HL-60/S4 (cell line): ENCODE measurements around the gene TEX19.
"Not testable (repeated sequence)": the region's sequence is repeated elsewhere in the genome, so short reads cannot be mapped to it uniquely, and the experiment has no call there.

Source experiments
- in situ Hi-C: fragments of 300-500 bp; cut with MboI; formaldehyde crosslinking; loops from 2 replicates; pipeline ENCODE4 v1.14.3; 2022; ENCODE audit warnings: low sequenced_read_pairs

Gene TEX19

DNA sequence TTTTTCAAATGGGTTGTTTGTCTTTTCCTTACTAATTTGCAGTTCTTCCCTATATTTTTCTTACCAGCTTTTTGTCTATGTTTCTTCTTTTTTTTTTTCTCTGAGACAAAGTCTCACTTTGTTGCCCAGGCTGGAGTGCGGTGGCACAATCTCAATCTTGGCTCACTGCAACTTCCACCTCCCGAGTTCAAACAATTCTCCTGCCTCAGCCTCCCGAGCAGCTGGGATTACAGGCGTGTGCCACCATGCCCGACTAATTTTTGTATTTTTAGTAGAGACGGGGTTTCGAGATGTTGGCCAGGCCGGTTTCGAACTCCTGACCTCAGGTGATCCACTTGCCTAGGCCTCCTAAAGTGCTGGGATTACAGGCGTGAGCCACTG, 14.0 kb downstream of the TEX19 start:
- in situ Hi-C loops: not testable (repeated sequence)

DNA sequence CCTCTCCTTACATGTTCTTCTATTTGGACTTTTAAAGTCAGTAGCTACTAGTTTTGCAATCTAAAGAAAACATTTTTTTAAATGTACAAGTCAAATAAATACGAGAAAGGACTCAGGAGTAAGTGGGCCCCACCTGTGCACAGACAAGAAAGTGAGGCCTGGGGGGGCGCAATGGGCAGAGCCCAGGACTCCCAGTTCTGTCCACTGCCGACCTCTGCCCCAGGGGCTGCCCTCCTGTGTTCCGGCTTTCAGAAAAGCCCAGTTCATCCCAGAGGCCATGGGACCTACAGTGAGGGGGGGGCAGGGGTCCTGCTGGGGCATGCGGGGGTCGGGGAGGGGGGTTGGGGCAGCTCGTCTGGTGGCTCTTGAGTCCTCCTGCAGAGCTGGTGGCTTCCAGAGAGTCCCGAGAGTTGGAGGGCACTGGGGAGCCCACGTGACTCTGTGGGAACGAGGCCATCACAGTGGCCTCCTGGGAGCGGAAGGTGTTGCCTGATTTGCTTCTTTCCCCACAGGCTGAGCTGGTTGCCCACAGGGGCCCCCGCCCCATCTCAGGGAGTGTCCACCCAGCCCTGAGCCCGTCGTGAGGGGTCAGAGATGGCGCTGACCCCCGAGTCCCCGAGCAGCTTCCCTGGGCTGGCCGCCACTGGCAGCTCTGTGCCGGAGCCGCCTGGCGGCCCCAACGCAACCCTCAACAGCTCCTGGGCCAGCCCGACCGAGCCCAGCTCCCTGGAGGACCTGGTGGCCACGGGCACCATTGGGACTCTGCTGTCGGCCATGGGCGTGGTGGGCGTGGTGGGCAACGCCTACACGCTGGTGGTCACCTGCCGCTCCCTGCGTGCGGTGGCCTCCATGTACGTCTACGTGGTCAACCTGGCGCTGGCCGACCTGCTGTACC, 14.9 kb downstream of the TEX19 start:
- in situ Hi-C loops: no loop called here

- in situ Hi-C loops: no loop called here
Measured at GRCh38 chr17:82374626-82375331, 15.7 kb downstream of the TEX19 start.

DNA sequence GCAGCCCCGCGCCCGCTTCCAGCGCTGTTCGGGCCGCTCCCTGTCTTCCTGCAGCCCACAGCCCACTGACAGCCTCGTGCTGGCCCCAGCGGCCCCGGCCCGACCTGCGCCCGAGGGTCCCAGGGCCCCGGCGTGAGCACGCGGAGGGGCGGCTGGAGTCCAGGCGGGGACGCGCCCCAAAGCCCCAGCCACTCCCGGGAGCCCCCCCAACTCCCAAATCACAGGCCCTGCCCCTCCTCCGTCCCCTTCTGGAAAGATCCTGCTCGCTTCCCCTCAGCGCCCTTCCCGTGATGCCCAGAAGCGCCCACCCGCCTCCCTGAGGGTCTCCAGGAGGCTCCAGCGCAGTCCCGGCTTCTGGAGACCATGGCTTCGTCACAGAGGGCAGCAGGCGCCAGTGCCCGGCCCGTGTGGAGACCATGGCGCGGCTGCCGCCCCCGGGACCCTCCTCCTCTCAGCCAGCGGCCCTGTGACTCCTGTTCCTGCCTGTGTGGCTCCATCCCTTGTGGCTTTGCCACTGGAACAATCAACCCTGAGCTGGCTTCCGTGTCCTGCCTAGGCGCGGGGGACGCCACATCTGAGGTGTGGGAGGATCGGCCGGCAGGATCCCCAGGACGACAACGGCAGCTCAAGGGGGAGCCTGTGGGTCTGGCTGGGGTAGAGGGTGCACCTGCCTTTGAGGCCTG, 16.5 kb downstream of the TEX19 start:
- in situ Hi-C loops: no loop called here

DNA sequence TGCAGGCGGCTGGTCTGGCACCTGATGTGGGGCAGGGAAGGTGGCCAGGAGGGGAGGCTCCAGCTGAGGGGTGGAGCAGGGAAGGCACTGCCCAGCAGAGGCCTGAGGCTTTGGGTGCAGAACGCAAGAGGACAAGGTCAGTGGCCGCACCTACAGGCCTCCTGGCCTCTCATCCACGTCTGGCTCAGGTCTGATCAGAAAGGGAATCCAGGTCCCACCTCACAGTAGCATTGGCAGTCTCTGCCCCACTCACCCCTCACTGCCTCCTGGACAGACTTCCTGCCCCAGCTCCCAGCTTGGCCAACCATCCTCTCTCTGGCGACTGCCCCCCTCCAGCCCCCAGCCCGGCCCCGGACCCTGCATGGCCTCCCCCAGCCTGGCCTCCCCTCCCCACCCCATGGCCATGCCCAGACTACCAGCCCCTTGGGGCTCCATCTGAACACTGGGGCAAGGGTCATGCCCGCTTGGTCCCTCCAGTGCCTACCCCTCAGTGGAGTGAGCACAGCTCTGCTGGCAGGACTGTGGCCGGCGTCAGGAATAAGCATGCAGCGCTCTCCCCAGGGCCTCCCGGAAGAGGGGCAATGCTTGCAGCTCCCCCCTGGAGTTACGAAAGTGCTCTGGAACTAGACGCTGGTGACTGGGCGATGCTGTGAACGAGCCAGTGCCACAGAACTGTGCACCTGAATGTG, 17.1 kb downstream of the TEX19 start:
- in situ Hi-C loops: no loop called here

- in situ Hi-C loops: not testable (repeated sequence)
Measured at GRCh38 chr17:82377294-82377693, 18.2 kb downstream of the TEX19 start.

DNA sequence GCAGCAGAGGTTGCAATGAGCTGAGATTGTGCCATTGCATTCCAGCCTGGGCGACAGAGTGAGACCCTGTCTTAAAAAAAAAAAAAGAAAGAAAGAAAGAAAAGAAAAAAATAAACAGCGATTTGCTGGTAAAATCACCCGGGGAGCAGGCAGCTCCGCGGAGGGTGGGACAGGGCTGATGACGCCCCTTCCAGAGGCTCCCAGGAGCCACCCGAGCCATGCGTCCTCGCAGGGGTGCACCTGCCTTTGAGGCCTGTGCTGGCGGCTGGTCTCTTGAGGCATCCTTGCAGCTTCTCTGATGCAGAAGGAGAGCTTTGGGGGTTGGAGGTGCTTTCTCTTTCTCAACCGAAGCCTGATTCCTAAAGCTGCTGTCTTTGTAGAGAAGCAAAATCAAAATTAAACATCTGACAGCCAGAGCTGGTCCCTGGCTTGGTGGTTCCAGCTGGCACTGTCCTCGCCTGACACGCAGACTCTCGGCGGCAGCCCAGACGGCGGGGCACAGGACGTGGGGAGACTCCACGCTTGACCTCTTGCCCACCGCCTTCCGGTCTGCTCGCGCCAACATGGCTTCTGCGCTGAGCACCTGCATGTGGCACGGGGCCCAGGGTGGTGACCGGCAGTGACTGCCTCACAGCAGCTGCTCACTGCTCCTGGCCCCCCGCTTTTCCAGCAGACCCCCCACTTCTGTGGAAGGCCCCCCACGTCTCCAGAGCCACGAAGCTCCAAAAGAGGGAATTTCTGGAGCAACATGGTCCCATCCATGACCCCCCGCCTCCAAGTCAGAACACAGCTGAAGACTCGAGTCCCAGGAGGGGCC, 19.1 kb downstream of the TEX19 start:
- in situ Hi-C loops: no loop called here

GRCh38 chr17:82378741-82379021, 19.6 kb downstream of the TEX19 start:
- in situ Hi-C loops: no loop called here

DNA sequence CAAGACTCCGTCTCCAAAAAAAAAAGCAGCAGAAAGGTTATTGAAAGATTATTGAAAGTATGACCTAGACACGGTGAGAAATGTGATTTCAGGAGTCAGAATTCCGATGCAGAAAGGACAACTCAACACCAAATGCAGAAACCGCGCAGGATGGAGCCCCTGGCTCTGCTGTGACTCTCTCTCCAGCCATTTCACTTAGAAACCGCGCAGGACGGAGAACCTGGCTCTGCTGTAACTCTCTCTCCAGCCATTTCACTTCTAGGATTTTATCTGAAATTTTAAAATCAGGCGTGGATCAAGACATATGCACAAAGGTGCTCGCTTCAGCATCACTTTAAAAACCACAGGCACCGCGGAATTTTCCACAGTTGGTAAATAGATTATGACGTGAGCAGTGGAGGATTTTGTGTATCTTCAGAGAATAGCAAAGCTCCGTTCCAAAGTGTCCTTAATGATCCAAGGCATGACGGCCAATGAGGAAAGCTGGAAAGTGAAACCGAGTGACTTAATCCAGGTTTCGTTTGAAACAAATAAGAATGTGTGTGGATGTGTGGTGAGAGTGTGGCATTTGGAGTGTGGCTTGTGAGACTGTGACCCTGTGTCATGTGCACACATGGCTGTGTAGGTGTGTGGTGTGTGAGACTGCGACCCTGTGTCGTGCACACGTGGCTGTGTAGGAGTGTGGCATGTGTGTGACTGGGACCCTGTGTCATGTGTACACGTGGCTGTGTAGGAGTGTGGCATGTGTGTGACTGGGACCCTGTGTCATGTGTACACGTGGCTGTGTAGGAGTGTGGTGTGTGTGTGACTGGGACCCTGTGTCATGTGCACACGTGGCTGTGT, 22.0 kb downstream of the TEX19 start:
- in situ Hi-C loops: no loop called here

GRCh38 chr17:82381703-82382009, 22.6 kb downstream of the TEX19 start:
- in situ Hi-C loops: not testable (repeated sequence)

- in situ Hi-C loops: not testable (repeated sequence)
Measured at GRCh38 chr17:82382220-82382932, 23.3 kb downstream of the TEX19 start.

- in situ Hi-C loops: no loop called here
Measured at GRCh38 chr17:82382933-82383255, 23.8 kb downstream of the TEX19 start.

DNA sequence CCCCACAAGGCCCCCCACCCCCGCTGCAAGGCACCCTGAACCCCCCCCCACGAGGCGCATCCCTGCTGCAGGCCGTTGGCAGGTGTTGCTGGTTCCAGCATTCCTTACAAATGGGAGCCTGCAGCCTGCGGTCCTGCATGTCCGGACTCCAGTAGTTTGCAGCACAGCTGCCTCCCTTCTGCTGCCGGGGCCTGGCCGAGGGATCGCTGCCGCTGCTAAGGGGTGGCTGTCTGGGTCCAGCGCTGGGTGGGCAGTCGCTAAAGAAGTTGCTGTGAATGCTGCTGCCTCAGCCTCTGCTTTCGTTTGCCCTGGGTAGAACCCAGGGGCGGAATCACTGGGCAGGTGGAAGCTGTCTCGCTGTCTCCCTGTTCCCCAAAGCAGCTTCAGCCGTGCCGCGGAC, 24.4 kb downstream of the TEX19 start:
- in situ Hi-C loops: no loop called here

- in situ Hi-C loops: no loop called here
Measured at GRCh38 chr17:82384051-82384729, 25.1 kb downstream of the TEX19 start.

DNA sequence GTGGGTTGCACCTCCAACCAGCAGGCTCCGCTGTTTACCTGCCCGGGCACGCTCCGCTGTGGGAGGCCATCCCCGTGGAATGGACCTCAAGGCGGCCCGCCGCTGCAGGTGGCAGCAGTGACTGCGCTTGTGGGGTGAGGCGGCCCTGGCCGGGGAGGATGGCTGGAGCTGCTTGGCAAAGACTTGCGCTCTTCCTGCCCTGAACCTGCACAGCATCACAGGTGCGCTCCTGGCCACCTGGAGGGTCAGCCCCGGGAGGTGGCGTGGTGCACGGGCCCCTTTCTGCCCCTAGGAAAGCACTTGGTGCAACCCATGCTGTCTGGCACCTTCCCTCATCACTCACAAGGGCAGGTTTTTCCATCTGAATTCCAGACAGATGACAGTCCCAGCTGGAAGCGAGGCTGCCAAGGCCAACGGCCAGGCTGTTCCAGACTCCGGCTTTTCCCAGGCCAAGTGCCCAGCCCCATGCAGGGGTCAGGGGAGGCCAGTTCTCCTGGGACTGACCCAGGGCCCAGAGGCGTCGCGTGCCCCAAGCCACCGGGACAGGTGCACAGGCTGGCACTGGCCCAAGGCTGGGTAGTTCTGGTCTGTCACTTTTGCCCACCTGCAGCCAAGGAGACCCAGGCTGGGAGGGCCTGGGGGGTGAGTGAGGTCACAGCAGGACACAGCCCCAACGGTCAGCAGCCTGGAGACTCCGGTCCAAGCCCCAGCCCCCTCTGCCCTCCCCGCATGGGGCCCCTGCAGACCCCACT, 25.9 kb downstream of the TEX19 start:
- in situ Hi-C loops: no loop called here

- in situ Hi-C loops: no loop called here
Measured at GRCh38 chr17:82385559-82386254, 26.7 kb downstream of the TEX19 start.

GRCh38 chr17:82386255-82386831, 27.3 kb downstream of the TEX19 start:
- in situ Hi-C loops: no loop called here
